NOMO-1 treated with DMSO at 0.1 percent for 48 hours (cell line): Measurements from ENCODE around the gene ZNF135.

Source experiments
- DNase-seq: peaks from one replicate; lab custom pipeline; 2025; ENCODE audit not compliant: unreplicated experiment; lab: John Stamatoyannopoulos, UW

The ZNF135 gene

GRCh38 chr19:58091251-58091995 is 32.3 kb downstream of the ZNF135 start:
- DNase-seq, result no peak

- no peak for DNase-seq
These were observed 34.0 kb downstream of the ZNF135 start for GRCh38 chr19:58093071-58093470.

- DNase-seq, result no peak
These were observed 36.2 kb downstream of the ZNF135 start for GRCh38 chr19:58095328-58095727.

- DNase-seq, result no peak
These were observed 37.8 kb downstream of the ZNF135 start for GRCh38 chr19:58096884-58097283.

GRCh38 chr19:58097349-58097748 is 38.3 kb downstream of the ZNF135 start:
- DNase-seq, result no peak

GRCh38 chr19:58097781-58098681 is 38.9 kb downstream of the ZNF135 start, which contains the start of gene ZSCAN18:
Gene ZSCAN18, minus strand, starts transcription at chr19:58098231. Its CDS starts 7,964 bp downstream, at chr19:58090267.
- no peak for DNase-seq

- DNase-seq, result no peak
These were observed 39.6 kb downstream of the ZNF135 start for GRCh38 chr19:58098682-58098998.

- no peak for DNase-seq
These were observed 48.9 kb downstream of the ZNF135 start for GRCh38 chr19:58107778-58108545.

- DNase-seq, result no peak
These were observed 49.4 kb downstream of the ZNF135 start for GRCh38 chr19:58108546-58108817.

- no peak for DNase-seq
These were observed 58.9 kb downstream of the ZNF135 start for GRCh38 chr19:58117841-58118575.

GRCh38 chr19:58118979-58119733 is 60.1 kb downstream of the ZNF135 start:
- no peak for DNase-seq
